ENCODE measurements around the gene PBX4. TPM values are rescaled to one million over a fixed set of nuclear protein-coding genes. Genes with fewer than 3 reads are reported as not detected.

Gene PBX4
- total and polyA plus RNA-seq, 2 experiments from 2014 or later: 2.6 to 4.1 TPM

DNA sequence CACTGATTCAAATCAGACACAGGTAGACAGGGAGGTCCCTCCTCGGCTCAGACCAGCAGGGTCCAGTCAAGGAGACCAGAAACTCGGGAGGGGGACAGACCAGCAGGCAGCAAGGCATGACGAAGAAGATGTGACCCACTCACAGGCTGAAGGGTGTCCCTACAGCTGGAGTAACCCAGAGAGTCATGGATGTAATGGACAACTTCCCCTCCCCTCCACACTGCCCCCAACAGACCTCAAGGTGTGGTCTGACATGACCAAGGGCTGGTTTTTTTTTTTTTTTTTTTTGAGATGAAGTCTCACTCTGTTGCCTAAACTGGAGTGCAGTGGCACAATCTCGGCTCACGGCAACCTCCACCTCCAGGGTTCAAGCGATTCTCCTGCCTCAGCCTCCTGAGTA lies 34.1 kb downstream of the PBX4 start:
- ATAC-seq: peak; percentile 39; the same call in 2 of the 3 replicates
- no peak overlapping the region for H3K4me3 ChIP-seq
- no peak for TF ChIP-seq EZH2 (IDR thresholded peaks at IDR 0.05; ENCODE audit: low read depth, unreplicated experiment)
- no peak for TF ChIP-seq CREB1 (CRISPR knock-in tag; IDR thresholded peaks at IDR 0.05; ENCODE audit: low read depth)
- TF ChIP-seq, protein P1, sequence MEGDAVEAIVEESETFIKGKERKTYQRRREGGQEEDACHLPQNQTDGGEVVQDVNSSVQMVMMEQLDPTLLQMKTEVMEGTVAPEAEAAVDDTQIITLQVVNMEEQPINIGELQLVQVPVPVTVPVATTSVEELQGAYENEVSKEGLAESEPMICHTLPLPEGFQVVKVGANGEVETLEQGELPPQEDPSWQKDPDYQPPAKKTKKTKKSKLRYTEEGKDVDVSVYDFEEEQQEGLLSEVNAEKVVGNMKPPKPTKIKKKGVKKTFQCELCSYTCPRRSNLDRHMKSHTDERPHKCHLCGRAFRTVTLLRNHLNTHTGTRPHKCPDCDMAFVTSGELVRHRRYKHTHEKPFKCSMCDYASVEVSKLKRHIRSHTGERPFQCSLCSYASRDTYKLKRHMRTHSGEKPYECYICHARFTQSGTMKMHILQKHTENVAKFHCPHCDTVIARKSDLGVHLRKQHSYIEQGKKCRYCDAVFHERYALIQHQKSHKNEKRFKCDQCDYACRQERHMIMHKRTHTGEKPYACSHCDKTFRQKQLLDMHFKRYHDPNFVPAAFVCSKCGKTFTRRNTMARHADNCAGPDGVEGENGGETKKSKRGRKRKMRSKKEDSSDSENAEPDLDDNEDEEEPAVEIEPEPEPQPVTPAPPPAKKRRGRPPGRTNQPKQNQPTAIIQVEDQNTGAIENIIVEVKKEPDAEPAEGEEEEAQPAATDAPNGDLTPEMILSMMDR (conservative IDR thresholded peaks at IDR 0.05; ENCODE audit: low read depth in 2 of 2): no peak
- TF ChIP-seq STAT1 (IDR thresholded peaks at IDR 0.05; ENCODE audit: unreplicated experiment): no peak
- H3K4me2 ChIP-seq: no peak overlapping the region
- no peak overlapping the region for H2AFZ ChIP-seq
- H3K27me3 ChIP-seq (ENCODE audit: insufficient read depth): no peaks in the 10 kb centered on the region
- DNase-seq (ENCODE audit: low spot score): no peak
- no peaks in the 10 kb centered on the region for H3K79me2 ChIP-seq (replicated peaks; ENCODE audit: insufficient read depth)
- H3K36me3 ChIP-seq (ENCODE audit: insufficient read depth): no peaks in the 10 kb centered on the region
- peaks cover 4% of the 10 kb centered on the region for H3K27me3 Mint-ChIP-seq (ENCODE audit: insufficient read depth, low read depth, poor library complexity)
- no peaks in the 10 kb centered on the region; the same call in 1 of the 2 replicates for H4K20me1 ChIP-seq (replicated peaks; ENCODE audit: insufficient read depth)
- no peak overlapping the region for H3K27ac Mint-ChIP-seq
- H3K4me1 ChIP-seq (ENCODE audit: insufficient read depth): no peaks in the 10 kb centered on the region
- H3K36me3 Mint-ChIP-seq (ENCODE audit: low read depth): no peaks in the 10 kb centered on the region
- H3K4me1 Mint-ChIP-seq: no peaks in the 10 kb centered on the region
- H3K4me3 Mint-ChIP-seq: no peak overlapping the region
- H3F3A ChIP-seq (replicated peaks; ENCODE audit: low read depth): no peaks in the 10 kb centered on the region
- H3K9me2 ChIP-seq (ENCODE audit: insufficient read depth): no peaks in the 10 kb centered on the region
- H3K27ac ChIP-seq (ENCODE audit: low read depth): no peak overlapping the region
- no peaks in the 10 kb centered on the region for H3K9me3 Mint-ChIP-seq

DNA sequence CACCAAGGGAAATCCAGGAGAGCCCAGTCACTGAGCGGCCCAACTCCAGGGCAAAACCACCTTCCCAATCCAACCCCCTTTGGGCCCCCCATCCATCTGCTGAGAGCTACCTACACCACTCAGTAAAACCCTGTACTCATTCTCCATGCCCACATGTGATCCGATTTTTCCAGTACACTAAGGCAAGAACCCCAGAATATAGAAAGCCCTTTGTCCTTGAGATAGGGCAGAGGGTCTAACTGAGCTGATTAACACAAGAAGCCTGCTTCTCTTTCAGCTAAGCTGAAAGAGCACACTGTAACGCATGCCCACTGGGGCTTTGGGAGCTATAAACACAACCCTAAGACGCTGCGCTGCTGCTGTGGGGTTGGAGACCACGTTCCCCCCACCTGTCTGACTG lies 36.0 kb downstream of the PBX4 start:
- Histone ChIP-seq H3K27ac (ENCODE audit: low read depth) (no peak overlapping the region), H3K4me3 (no peak overlapping the region), H3K36me3 (ENCODE audit: insufficient read depth) (no peaks in the 10 kb centered on the region), H3K9me2 (ENCODE audit: insufficient read depth) (no peaks in the 10 kb centered on the region), H2AFZ (no peak overlapping the region), H3K27me3 (ENCODE audit: insufficient read depth) (no peaks in the 10 kb centered on the region), H3K79me2 (replicated peaks; ENCODE audit: insufficient read depth) (no peaks in the 10 kb centered on the region), H3K4me1 (ENCODE audit: insufficient read depth) (no peaks in the 10 kb centered on the region), H4K20me1 (replicated peaks; ENCODE audit: insufficient read depth) (no peaks in the 10 kb centered on the region), H3F3A (replicated peaks; ENCODE audit: low read depth) (no peaks in the 10 kb centered on the region), H3K4me2 (no peak overlapping the region)
- Mint-ChIP-seq H3K9me3 (no peaks in the 10 kb centered on the region), H3K4me1 (no peaks in the 10 kb centered on the region), H3K4me3 (no peak overlapping the region), H3K27ac (no peak overlapping the region; the same call in 1 of the 2 replicates), H3K27me3 (ENCODE audit: insufficient read depth, low read depth, poor library complexity) (peaks cover 5% of the 10 kb centered on the region), H3K36me3 (ENCODE audit: low read depth) (no peaks in the 10 kb centered on the region)
- ATAC-seq (no peak), DNase-seq (ENCODE audit: low spot score) (no peak)
- TF ChIP-seq EZH2 (IDR thresholded peaks at IDR 0.05; ENCODE audit: low read depth, unreplicated experiment) (no peak), ZNF331 (CRISPR knock-in tag; IDR thresholded peaks at IDR 0.05; ENCODE audit: low read depth) (no peak), NANOG (IDR thresholded peaks at IDR 0.05; ENCODE audit: borderline replicate concordance) (no peak), JUNB (IDR thresholded peaks at IDR 0.05; ENCODE audit: unreplicated experiment) (no peak), POLR2AphosphoS5 (IDR thresholded peaks at IDR 0.05; ENCODE audit: low read depth) (no peak), ETS1 (IDR thresholded peaks at IDR 0.05) (no peak), ZNF462 (CRISPR knock-in tag; IDR thresholded peaks at IDR 0.05) (no peak), CREB1 (CRISPR knock-in tag; IDR thresholded peaks at IDR 0.05; ENCODE audit: low read depth) (no peak), EZH2phosphoT487 (IDR thresholded peaks at IDR 0.05; ENCODE audit: unreplicated experiment) (no peak)
- TF ChIP-seq, protein P1 (conservative IDR thresholded peaks at IDR 0.05; ENCODE audit: low read depth in 2 of 2): no peak

Measured in GM23338 (cell line).